ENCODE measurements around the gene CACNB1.

Gene CACNB1

GRCh38 chr17:39144416-39144840 lies 53.0 kb downstream of the CACNB1 start:
- peak; percentile 96 for DNase-seq (ENCODE audit: low read depth)
- TF ChIP-seq CTCF (conservative IDR thresholded peaks at IDR 0.05; ENCODE audit: low read length) = no peak

GRCh38 chr17:39143552-39144093 lies 53.8 kb downstream of the CACNB1 start:
- H3K4me3 ChIP-seq (ENCODE audit: low read length) = no peak overlapping the region
- DNase-seq (ENCODE audit: low read depth) = peak; percentile 38
- TF ChIP-seq CTCF (conservative IDR thresholded peaks at IDR 0.05; ENCODE audit: low read length) = no peak

More at GRCh38 chr17:39144416-39144840, 53.0 kb downstream of the CACNB1 start:
- H3K4me3 ChIP-seq (ENCODE audit: low read length) = no peak overlapping the region

GRCh38 chr17:39141915-39142664 lies 55.4 kb downstream of the CACNB1 start:
- TF ChIP-seq CTCF (conservative IDR thresholded peaks at IDR 0.05; ENCODE audit: low read length) = no peak
- no peak overlapping the region for H3K4me3 ChIP-seq (ENCODE audit: low read length)
- no peak for DNase-seq (ENCODE audit: low read depth)

GRCh38 chr17:39141294-39141693 lies 56.2 kb downstream of the CACNB1 start:
- TF ChIP-seq CTCF (conservative IDR thresholded peaks at IDR 0.05; ENCODE audit: low read length) = no peak
- DNase-seq (ENCODE audit: low read depth) = no peak
- H3K4me3 ChIP-seq (ENCODE audit: low read length) = no peak overlapping the region

GRCh38 chr17:39139561-39139960 lies 57.9 kb downstream of the CACNB1 start:
- no peak for TF ChIP-seq CTCF (conservative IDR thresholded peaks at IDR 0.05; ENCODE audit: low read length)
- no peak overlapping the region for H3K4me3 ChIP-seq (ENCODE audit: low read length)
- no peak for DNase-seq (ENCODE audit: low read depth)

- no peak overlapping the region for H3K4me3 ChIP-seq (ENCODE audit: low read length)
- no peak for TF ChIP-seq CTCF (conservative IDR thresholded peaks at IDR 0.05; ENCODE audit: low read length)
Observed at GRCh38 chr17:39139161-39139511, 58.3 kb downstream of the CACNB1 start.

More at GRCh38 chr17:39139161-39139511, 58.3 kb downstream of the CACNB1 start:
- peak; percentile 91 for DNase-seq (ENCODE audit: low read depth)

All from AG10803 (cell line).